PFSK-1 (cell line): ENCODE data around the gene EIF4E1B.

Source experiments
- POLR2AphosphoS5 ChIP-seq: IDR thresholded peaks from 2 replicates; pipeline ENCODE4 v1.6.1; 2012; ENCODE audit warnings: low read depth, mild to moderate bottlenecking, control low read depth, low read length, moderate library complexity
- SIN3A ChIP-seq: IDR thresholded peaks from 2 replicates; pipeline ENCODE4 v1.6.1; 2012; ENCODE audit warnings: mild to moderate bottlenecking, low read length, moderate library complexity, borderline replicate concordance; ENCODE audit not compliant: insufficient read depth
- TAF1 ChIP-seq: IDR thresholded peaks from 2 replicates; pipeline ENCODE4 v1.6.1; 2012; ENCODE audit warnings: low read length, control low read depth, borderline replicate concordance; ENCODE audit not compliant: insufficient read depth

DNA sequence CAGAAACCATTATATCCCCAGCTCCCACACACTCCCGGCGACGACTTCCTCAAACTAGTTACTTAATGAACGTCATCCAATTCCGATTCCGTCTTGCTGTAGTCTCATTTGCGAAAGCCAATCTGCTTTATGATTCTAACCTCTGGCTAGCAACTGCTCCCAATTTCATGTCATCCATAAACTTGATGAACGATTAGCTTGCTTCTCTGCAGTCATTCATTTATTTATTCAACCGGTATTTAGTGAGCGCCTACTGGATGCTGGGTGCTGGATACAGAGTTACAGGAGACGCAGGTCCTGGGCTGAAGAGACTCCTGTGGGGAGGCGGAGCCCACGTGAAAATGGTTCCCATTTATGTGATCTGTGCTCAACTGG, 63.0 kb downstream of the EIF4E1B start:
- TF ChIP-seq SIN3A (no peak), TAF1 (no peak), POLR2AphosphoS5 (no peak)
